SH-SY5Y (cell line): Measurements from ENCODE around the gene RPS23.

Source experiments
- GATA2 ChIP-seq: IDR thresholded peaks from 2 replicates; pipeline ENCODE4 v1.6.1; 2011; ENCODE audit warnings: mild to moderate bottlenecking, low read depth, low read length
- GATA3 ChIP-seq: IDR thresholded peaks from 2 replicates; pipeline ENCODE4 v1.6.1; 2011; ENCODE audit warnings: low read depth, mild to moderate bottlenecking, low read length, moderate library complexity

The RPS23 gene

DNA sequence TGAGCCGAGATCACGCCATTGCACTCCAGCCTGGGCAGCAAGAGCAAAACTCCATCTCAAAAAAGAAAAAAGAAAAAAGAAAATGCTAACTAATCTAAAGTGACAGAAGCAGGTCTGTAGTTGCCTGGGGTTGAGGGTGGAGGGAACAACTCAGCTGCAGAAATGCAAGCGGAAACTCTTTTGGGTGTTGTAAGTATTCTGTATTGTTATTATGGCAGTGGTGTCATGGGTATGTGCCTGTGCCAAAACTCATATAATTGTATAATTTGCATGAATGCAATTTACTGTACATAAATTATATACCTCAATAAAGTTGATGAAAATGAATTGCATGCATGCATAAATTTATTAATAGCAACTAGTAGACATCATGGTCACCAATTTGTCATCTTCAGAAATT, 23.0 kb upstream of the RPS23 start:
- no peak for TF ChIP-seq GATA2
- TF ChIP-seq GATA3, result no peak

DNA sequence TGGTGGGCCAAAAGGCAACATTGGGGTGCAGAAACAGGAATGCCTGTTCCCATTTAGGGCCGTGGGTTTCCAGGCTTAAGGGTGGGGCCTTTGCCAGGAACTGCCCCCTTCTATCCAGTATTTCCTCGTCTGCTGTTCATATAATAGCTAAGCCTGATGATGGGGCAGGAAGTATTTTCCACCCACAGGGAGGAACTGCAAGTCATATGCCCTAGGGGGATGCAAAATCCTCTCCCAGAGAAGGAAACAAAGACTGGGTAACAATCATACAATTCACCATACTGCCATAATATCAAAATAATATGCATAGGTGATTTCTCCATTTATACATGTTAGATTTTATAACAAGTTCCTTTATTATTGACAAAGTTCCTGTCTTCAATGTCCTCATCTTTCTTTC, 20.5 kb upstream of the RPS23 start:
- no peak for TF ChIP-seq GATA2
- TF ChIP-seq GATA3, result no peak

DNA sequence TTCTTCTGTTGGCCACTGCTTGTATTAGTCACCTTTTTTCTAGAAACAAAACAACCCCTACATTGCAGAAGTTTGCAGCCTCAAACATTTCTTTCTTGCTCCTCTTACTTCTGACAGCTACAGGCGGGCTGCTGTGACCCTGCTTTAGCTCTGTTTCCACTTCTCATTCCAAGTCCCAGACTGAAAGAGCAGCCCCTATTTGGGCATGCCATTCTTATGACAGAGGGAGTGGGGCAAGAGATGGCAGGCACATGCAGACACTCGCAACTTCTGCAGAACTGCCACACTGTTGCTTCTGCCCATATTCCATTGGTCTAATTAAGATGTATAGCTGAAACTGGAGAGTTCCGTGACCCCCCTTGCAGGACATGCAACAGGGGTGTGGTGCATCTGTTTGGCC, 19.6 kb upstream of the RPS23 start:
- no peak for TF ChIP-seq GATA2
- no peak for TF ChIP-seq GATA3

DNA sequence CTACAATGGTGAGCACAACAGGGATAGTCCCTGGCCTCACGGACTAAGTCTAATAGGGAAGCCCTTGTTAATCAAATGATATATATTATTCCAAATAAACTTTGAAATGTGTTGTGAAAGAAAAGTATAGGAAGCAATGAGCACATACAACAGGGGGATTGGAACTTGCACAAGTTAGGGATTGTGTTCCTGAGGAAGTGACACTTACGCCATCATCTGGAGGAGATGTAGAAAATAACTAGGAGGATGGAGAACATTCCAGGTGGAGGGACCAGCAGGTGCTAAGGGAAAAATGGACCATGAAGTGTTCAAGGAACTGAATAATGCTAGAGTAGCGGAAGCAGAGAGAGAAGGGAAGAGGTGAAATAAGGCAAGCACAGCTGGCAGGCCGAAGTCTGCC, 18.8 kb upstream of the RPS23 start:
- TF ChIP-seq GATA2 (no peak), GATA3 (no peak)

DNA sequence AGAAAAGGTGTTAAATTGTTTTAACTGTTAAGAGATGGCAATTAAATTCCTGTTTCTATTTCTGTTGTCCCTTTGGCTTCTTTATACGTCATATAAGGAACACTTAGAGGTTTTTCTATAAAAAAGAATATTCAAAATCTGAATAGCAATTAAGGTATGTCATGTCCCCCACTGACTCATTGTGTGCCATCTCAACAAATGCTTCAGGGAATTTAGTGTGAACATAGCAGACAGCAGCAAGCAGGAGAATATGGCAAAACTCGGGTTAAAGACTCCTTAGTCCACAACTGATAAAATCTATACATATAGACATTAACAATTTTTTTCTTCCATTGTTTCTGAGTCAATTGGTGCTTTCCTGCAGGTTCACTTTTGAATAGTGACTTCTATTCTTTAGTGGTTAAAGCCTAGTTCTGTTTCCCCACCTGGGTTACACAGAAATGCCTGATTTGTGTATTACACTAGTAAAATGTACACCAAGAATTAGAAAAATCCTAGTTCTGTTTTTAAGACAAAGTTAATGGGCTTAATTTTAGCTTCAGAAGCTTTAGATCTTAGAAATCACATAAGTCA, 17.9 kb upstream of the RPS23 start:
- TF ChIP-seq GATA2 (no peak), GATA3 (no peak)

DNA sequence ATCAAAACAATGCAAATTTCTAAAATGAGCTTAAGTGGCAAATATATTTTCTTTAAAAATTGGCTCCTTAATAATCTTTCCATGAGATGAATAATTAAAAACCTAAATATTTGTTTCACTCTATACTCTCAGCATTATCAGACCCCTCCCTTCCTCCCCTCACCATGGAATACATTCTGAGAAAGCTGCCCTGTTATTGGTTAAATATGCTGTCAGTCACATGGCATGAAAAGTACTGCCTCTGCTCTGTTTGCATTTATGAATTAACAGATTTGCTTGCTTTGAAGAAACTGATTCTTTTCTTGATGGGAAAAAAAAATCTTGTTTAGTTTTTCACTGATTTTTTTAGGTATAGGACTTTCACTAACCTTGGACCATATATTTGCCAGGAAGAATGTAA, 17.0 kb upstream of the RPS23 start:
- TF ChIP-seq GATA3 (no peak), GATA2 (no peak)

DNA sequence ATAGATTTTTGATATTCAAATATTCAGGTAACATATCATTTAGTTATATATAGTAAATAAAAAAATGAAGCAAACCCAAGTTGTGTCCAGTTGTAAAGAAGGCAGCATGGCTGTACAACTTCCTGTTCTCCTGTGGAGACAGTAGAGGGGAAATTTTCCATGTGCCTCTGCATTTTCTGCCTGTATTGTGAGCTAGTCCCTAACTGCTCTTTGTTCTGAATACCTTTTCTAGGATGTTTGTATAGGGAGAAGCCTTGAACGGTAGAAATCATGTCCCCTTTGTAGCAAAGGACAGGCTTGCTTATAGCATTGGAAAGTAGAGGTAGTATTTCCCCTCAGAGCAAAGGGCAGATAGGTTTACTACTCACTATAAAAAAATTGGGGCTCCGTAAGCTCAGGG, 13.3 kb upstream of the RPS23 start:
- no peak for TF ChIP-seq GATA3
- no peak for TF ChIP-seq GATA2

DNA sequence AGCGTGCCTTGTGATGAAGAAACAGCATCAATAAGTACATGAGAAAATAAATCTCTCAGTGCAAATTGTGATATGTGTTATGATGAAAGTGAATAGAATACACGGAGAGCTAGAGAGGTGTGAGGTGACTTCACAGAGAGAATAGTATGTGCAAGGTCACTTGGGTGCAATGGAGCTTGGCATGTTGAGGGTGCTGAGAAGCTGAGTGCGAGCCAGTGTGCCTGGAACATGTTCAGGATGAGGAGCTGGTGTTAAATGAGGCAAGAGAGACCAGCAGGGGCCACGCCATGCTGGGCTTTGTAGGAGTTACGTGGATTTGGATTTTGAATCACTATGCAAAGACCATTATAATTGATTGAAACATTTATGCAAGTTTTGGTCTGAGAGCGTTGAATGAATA, 12.8 kb upstream of the RPS23 start:
- TF ChIP-seq GATA3, result no peak
- no peak for TF ChIP-seq GATA2

DNA sequence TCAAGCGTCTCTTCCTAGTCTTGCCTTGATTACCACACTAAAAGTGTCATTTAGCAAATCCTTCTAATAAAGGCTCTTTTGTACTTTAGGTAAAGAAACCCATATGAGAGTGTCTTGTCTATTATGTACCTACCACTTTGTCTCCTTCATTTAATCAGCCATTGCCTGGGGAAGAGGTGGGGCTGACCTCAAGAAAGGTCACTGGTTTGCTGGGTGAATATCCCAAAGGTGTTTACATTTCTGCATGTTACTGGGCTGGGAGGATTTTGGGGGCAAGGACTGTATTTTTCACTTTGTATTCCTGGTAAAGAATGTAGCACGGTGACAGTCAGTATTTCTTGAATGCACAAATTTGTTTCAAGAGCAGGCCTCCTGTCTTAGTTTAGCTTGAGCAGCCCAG, 11.9 kb upstream of the RPS23 start:
- no peak for TF ChIP-seq GATA2
- no peak for TF ChIP-seq GATA3

DNA sequence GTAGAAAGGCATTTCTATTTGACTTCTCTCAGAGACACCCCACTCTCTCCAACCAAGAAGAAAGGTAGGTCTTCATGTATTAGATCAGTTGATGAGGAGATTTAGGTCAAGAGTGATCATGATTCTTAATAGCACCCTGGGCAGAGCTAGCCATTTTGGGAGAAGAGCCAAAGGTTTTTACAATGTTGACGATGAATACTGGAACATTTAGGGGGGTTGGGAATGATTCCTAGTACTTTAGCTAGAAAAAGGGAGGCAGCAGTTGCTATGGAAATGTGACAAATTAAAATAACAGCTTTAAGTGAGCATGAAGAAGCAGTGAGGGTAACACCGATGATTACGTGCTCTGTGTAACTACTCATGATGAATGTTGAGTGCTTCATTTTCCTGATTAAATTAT, 9.5 kb upstream of the RPS23 start:
- TF ChIP-seq GATA2, result no peak
- TF ChIP-seq GATA3, result no peak

DNA sequence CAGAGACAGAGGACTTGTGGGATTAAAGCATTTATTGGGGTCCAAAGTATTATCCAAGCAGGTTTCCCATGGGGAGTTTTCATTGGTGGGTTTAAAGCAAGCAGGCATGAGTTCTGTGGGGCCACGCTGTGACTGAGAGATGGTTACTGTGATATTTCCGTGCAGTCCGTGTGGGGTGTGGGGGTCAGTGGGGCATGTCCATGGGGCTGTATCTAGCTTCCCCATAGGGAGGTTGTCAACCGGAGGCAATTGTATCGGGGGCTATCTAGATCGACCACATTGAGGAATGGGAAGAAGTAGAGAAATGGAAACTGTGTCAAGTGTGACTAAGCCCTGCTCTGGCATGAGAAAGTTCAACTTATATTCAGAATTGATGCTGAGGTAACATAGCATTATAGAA, 7.1 kb upstream of the RPS23 start:
- TF ChIP-seq GATA3 (no peak), GATA2 (no peak)

DNA sequence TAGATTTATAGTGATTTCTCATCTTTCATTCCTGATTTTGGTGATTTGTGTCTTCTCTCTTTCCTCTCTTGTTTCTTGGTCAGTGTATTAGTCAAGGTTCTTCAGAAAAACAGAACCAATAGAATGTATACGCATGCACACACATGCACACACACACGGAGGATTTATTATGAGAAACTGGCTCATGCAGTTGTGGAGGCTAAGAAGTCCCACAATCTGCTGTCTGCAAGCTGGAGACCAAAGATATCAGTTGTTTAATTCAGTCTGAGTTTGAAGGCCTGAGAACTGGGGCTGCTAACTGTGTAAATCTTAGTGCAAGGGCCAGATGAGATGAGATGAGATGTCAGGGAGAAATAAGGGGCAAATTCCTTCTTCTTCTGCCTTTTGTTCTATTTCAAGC, 5.7 kb upstream of the RPS23 start:
- no peak for TF ChIP-seq GATA3
- no peak for TF ChIP-seq GATA2

DNA sequence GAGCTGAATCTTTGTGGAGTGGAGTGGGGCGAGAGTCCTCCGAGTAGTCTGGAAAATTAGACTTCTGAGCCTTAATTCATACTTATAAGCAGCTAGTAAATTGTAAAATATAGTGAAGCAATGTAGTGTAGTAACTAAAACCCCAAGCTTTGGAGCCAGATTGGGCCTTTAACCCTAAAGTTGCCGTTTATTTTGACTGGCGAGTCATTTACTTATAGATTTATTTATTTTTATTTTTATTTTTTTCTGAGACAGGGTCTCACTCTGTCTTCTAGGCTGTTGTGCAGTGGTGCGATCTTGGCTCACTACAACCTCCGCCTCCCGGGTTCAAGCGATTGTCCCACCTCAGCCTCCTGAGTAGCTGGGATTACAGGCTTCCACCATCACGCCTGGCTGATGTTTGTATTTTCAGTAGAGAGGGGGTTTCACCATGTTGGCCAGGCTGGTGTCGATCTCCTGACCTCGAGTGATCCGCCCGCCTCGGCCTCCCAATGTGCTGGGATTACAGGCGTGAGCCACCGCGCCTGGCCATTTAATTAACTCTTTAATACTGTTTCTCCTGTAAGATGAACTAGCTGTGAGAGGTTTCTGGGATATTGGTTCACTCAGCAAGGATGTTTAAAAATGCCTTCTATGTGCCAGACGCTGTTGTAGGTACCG, 687 bp upstream of the RPS23 start:
- TF ChIP-seq GATA2, result no peak
- no peak for TF ChIP-seq GATA3

DNA sequence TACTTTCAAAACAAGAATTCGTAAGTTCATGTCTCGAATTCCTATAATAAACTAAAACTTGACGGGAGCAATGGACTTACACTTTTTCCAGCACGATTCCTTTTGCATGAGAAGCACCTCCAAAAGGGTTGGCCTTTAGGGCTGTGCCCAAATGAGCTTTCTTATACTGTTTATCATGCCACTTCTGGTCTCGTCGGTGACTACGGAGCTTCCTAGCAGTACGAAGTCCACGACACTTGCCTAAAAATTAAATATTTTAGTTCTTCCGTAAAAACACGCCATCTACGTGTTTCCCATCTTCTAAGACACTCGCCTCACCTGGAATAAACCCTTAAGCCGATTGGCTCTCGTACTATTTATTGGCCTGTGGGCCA, 554 bp downstream of the RPS23 start:
- TF ChIP-seq GATA2, result no peak

DNA sequence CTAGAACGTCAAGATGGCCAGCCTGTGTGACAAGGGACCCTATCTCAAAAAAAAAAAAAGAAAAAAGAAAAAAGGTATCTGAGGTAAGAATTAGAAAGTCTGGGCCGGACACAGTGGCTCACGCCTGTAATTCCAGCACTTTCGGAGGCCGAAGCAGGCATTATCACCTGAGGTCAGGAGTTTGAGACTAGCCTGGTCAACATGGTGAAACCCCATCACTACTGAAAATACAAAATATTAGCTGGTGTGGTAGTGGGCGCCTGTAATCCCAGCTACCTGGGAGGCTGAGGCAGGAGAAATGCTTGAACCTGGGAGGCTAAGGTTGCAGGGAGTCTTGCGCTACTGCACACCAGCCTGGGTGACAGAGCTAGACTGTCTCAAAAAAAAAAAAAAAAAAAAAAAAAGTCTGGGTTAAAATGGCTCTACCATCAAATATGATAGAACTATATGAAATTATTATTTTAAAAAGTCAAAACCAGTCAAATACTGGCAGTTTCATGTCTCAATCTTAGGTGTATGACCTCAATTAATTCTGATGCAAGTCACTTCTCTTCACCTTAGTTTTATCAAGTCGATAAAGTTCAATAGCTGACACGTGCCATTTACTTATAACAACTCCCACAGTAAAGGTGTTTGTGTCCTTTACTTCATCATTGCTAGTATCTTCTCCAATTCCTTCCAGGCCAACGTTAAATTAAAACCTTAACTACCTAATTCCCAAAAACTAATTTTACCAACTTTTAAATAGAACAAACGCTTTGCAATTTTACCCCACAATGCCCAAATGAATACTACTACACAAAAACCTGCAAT, 1.1 kb downstream of the RPS23 start:
- no peak for TF ChIP-seq GATA3
- TF ChIP-seq GATA2, result no peak
